ENCODE results near the gene LHX4.

Gene LHX4

DNA sequence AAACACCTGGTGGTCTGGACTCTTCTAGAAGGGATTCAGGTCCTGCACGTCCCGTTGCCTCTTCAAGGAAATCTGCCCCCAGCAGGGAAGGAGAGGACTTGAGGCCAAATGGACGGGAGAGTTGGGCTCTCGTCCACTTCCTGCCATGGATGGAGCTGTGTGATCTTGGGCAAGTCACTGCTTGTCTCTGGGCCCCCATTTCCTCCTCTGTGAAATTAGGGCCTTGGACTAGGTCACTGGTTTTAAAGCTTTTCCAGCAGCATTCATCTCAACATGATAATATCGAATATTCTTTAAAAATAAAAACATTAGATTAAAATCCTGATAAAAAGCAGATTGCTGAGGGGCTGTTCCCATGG, 26.9 kb downstream of the LHX4 start:
- no peak overlapping the region for H3K4me3 ChIP-seq (ENCODE audit: low read depth, low read length)
- DNase-seq (ENCODE audit: low read depth), result no peak
- TF ChIP-seq, protein P1, sequence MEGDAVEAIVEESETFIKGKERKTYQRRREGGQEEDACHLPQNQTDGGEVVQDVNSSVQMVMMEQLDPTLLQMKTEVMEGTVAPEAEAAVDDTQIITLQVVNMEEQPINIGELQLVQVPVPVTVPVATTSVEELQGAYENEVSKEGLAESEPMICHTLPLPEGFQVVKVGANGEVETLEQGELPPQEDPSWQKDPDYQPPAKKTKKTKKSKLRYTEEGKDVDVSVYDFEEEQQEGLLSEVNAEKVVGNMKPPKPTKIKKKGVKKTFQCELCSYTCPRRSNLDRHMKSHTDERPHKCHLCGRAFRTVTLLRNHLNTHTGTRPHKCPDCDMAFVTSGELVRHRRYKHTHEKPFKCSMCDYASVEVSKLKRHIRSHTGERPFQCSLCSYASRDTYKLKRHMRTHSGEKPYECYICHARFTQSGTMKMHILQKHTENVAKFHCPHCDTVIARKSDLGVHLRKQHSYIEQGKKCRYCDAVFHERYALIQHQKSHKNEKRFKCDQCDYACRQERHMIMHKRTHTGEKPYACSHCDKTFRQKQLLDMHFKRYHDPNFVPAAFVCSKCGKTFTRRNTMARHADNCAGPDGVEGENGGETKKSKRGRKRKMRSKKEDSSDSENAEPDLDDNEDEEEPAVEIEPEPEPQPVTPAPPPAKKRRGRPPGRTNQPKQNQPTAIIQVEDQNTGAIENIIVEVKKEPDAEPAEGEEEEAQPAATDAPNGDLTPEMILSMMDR (IDR thresholded peaks at IDR 0.05; ENCODE audit: control insufficient read depth, extremely low read depth, insufficient read depth), result no peak

DNA sequence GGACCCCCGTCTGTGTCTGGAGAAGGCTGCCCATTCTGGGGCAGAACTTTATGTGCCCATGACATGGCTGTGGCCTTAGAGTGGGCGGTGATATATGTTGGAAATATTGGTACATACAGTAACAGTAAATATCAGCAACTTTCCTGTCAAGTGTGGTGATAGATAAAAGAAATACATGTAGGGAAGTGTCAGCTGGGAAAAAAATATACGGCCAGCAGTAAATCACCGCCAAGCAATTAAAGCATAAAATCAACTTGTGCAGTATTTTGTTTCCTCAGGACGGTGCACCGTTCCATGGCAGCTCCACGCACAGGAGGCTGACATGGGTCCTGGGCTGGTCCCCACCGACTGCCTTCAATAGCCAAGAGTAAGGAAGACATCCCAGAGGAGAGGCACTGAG, 27.4 kb downstream of the LHX4 start:
- DNase-seq (ENCODE audit: low read depth), result no peak
- TF ChIP-seq, protein P1 (IDR thresholded peaks at IDR 0.05; ENCODE audit: control insufficient read depth, extremely low read depth, insufficient read depth), result no peak
- no peak overlapping the region for H3K4me3 ChIP-seq (ENCODE audit: low read depth, low read length)

DNA sequence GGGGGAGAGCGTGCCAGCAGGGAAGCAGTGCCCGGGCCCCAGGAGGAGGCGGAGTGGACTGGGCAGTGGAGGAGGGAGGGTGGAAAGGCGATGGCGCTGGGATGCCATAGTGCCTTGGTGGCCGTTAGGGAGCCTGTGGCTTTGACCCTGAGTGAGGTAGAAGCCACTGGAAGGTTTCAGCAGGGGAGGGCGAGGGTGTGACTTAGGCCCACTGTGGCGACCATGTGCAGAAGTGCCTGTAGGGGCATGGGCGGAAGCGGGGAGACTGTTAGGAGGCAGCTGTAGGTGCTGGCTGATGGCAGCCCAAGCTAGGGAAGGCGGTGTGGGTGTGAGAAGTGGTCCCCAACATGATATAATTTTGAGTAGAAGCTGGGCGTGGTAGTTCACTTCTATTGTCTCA, 28.2 kb downstream of the LHX4 start:
- TF ChIP-seq, protein P1 (IDR thresholded peaks at IDR 0.05; ENCODE audit: control insufficient read depth, extremely low read depth, insufficient read depth), result no peak
- DNase-seq (ENCODE audit: low read depth), result no peak
- H3K4me3 ChIP-seq (ENCODE audit: low read depth, low read length), result no peak overlapping the region

DNA sequence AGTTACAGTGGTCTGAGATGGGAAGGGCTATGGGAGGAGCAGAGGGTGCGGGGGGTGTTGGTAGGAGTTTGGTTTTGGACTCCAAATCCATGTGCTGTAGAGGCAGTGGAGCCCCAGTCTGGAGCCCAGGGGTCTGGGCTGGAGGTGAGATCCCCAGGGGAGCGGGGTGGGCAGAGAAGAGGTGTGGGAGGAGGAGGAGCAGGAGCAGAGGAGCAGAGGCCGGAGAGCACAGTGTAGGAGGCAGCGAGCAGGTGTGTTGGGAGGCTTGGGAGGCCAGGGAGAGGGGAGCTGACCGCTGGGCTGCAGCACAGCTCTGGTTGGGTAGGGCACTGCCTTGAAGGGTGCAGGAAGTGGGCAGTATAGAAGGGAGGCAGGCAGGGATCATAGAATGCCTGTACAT, 28.9 kb downstream of the LHX4 start:
- no peak overlapping the region for H3K4me3 ChIP-seq (ENCODE audit: low read depth, low read length)
- TF ChIP-seq, protein P1 (IDR thresholded peaks at IDR 0.05; ENCODE audit: control insufficient read depth, extremely low read depth, insufficient read depth), result no peak

DNA sequence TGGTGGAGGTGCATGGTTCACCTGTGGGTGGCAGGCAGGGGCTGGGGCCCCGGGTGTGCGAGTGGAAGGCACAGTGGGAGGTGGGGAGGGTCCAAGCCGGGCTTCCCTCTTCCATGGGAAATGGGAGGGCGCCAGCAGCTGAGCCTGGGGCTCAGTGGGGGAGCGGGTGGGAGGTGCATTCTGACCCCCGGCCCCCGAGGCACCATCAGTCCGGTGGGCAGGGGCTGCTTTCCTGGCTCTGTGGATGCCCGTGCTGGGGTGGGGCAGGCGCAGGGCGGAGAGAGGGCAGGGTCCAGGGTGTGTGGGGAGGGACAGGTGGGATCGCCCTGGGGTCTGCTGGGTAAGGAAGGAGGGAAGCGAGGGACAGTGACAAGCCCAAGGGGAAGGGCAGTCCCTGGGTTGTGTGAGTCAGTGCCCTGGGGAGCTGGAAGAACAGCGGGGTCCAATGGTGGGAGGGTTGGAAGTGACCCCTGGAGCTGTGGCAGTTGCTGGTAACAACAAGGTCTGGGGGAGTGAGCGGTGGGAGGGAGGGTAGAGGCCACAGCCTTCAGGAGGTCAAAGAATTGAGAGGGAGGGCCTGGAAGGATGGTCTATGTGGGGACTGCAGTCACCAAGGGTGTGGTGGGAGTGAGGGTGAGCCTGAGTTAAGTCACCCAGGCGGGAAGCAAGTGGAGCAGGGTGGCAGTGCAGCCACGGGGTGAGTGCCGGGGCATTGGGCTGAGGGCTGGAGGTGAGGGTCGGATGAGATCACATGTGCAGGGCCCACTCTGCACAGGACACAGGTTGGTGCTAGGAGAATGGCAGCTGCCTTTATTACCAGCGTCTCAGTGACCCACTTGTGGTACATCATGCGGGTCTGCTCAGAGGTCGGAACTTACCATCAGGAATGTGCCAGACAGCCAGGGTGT, 29.6 kb downstream of the LHX4 start:
- no peak overlapping the region for H3K4me3 ChIP-seq (ENCODE audit: low read depth, low read length)
- TF ChIP-seq, protein P1 (IDR thresholded peaks at IDR 0.05; ENCODE audit: control insufficient read depth, extremely low read depth, insufficient read depth), result no peak
- no peak for DNase-seq (ENCODE audit: low read depth)

More for the DNA sequence above, 28.9 kb downstream of the LHX4 start:
- DNase-seq (ENCODE audit: low read depth), result no peak

DNA sequence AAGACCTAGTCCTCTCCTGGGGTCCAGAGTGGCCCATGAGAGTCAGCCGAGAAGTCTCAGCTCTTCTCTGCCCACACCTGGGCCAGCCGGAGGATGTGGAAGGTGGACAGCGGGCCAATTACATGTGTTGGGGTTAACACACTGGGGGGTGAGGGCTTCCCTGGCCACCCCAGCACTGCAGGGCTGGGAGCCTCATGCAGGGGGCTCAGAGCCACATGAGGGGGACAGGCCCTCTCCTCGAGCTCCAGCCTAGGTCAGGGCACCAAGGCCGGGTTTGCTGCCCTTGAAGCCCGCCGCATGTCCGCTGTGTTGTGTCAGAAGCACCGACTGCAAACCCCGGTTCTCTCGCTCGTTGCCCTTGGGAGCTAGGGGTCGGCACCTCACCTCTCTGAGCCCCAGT, 30.5 kb downstream of the LHX4 start:
- no peak overlapping the region for H3K4me3 ChIP-seq (ENCODE audit: low read depth, low read length)
- TF ChIP-seq, protein P1 (IDR thresholded peaks at IDR 0.05; ENCODE audit: control insufficient read depth, extremely low read depth, insufficient read depth), result no peak
- DNase-seq (ENCODE audit: low read depth), result no peak

DNA sequence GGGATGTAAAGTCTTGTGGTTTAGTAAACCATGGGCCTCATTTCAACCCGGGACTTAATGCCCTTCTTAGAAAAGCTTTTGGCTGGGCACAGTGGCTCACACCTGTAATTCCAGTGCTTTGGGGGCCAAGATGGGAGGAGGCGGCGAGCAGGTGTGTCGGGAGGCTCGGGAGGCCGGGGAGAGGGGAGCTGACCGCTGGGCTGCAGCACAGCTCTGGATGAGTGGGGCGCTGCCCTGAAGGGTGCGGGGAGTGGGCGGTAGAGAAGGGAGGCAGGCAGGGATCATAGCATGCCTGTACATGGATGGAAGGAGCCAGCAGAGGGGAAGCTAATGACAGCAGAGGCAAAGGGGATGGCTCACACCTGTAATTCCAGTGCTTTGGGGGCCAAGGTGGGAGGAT, 31.0 kb downstream of the LHX4 start:
- H3K4me3 ChIP-seq (ENCODE audit: low read depth, low read length), result no peak overlapping the region
- DNase-seq (ENCODE audit: low read depth), result no peak
- TF ChIP-seq, protein P1 (IDR thresholded peaks at IDR 0.05; ENCODE audit: control insufficient read depth, extremely low read depth, insufficient read depth), result no peak

All from LNCaP clone FGC (cell line).